HG02759 (cell line): ENCODE results near the gene PSAPL1.

Source experiments
- ATAC-seq: cut with Tn5 transposase; IDR thresholded peaks from one replicate; pipeline ENCODE4 v1.9.1; 2021; ENCODE audit warnings: mild to moderate bottlenecking, moderate library complexity; ENCODE audit not compliant: unreplicated experiment

PSAPL1 gene

DNA sequence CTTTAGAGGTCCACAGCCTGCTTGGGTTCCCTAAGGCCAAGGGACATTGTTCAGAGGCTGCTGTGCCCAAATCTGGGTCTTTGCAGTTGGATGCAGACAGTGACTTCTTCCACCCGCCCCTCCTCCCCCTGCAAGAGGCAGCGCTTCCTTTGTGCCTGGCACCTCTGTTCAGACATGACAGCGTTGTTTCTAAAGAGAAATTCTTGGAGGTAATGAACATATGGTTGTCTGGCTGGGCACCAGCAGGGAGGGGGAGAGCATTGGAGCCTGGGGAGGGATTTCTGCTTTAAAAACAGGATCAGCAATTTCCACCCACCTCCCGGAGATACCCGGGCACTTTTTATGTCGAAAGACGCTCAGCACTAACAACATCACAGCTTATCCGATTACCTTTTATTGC, 51.5 kb downstream of the PSAPL1 start:
- no peak for ATAC-seq

DNA sequence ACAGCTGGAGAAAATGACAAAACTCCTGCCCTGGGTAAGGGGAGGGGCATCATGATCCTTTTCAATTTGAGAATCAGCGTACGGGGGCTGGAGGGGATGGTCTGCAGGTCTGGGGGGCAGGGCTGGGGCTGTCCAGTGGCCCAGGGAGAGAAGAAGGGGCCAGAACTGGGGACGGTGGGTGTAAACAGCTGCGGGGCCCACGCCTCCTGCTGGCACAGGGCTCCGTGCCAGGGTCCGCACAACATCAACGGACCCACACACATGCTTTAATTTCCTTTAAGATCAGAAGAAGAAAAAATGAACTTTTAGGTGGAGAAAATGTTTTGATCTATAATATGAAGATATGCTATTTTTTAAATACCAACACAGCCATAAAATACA, 52.1 kb downstream of the PSAPL1 start:
- no peak for ATAC-seq

DNA sequence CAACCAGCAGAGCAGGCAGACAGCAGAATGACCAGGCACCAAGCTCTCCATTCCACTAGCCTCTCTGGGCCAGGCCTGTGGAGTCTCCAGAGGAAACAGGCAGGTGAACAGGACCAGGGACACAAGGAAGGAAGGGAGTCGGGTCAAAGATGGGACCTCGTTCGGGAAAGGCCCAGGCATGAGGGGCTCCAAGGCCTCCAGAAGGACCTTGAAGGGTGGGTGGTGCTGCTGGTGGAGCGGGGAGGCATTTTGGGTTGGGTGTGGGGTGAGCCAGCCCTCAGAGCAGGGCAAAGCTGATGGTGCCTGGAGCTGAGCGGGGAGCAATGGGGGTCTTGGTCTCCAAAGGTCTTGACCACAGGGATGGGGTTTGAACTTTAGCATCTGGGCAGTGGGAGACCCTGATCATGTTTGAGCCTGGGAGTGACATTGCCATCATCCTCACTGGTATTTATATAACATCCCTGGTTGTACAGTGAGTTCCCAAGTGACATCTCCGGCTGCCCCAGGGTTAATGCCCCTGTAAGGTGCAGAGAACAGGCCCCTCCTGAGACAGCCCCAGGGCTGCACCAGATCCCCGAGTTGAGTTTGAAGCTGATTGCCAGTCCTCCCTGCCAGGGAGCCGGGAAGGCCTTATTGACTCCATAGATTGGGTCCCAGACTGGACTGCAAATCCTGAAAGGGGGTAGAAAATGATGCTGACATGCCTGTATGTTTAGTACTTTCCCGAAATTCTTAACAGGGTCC, 52.7 kb downstream of the PSAPL1 start:
- ATAC-seq = no peak

DNA sequence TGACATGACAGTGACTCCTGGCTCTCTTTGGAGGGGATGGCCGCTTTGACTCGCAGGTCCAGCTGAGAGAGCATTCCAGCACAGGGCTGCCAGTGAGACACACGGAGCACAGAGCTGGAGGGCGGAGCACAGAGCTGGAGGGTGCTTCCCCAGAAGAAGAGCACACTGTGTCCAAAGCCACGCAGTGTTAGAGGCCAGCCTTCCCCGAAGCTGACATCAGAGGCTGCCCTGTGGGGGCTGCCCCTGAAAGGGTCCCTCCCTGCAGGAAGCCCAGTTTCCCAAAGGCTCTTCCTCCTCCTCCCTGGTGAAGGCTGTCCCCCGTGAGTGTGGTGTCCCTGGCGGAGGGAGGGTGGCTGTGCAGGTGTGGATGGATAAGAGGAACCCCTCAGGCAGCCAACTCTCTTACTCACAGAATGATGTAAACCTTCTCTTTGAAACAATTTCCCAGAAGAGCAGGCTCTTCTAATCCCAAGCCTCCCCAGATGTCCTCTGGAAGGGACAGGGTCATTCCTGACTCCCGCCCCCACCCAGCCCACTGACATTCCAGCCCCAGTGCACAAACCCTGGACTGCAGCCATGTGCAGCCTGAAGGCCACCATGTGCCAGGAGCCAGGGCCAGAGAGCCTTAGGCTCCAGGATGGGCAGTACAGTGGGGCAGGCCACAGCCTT, 53.4 kb downstream of the PSAPL1 start:
- no peak for ATAC-seq
